Neuronal stem cell (in vitro differentiated cells): Measurements from ENCODE around the gene U2AF1L4.

Source experiments
- DNase-seq: peaks from one replicate; pipeline ENCODE4 v3.0.0-alpha.2; 2013; ENCODE audit warnings: low spot score
- H2AFZ ChIP-seq: one replicate; pipeline ENCODE4 v1.6.1; 2013; ENCODE audit warnings: mild to moderate bottlenecking, low read length, inconsistent platforms
- H2AK5ac ChIP-seq: 2 replicates; pipeline ENCODE4 v1.6.1; 2013; ENCODE audit warnings: low read depth, mild to moderate bottlenecking, inconsistent platforms, low read length, moderate library complexity, mixed read lengths
- H2BK120ac ChIP-seq: 2 replicates; pipeline ENCODE4 v1.6.1; 2013; ENCODE audit warnings: low read depth, mild to moderate bottlenecking, inconsistent platforms, low read length, moderate library complexity, mixed read lengths
- H2BK12ac ChIP-seq: one replicate; pipeline ENCODE4 v1.6.1; 2013; ENCODE audit warnings: low read length, inconsistent platforms
- H2BK15ac ChIP-seq: 2 replicates; pipeline ENCODE4 v1.6.1; 2013; ENCODE audit warnings: mild to moderate bottlenecking, low read length, inconsistent platforms, mixed read lengths
- H2BK5ac ChIP-seq: one replicate; pipeline ENCODE4 v1.6.1; 2013; ENCODE audit warnings: inconsistent platforms, mild to moderate bottlenecking, low read length, moderate library complexity
- H3K14ac ChIP-seq: one replicate; pipeline ENCODE4 v1.6.1; 2013; ENCODE audit warnings: low read length, inconsistent platforms
- H3K18ac ChIP-seq: 2 replicates; pipeline ENCODE4 v1.6.1; 2013; ENCODE audit warnings: low read length, inconsistent platforms
- H3K23ac ChIP-seq: 2 replicates; pipeline ENCODE4 v1.6.1; 2013; ENCODE audit warnings: low read depth, mild to moderate bottlenecking, mixed read lengths, low read length, inconsistent platforms; ENCODE audit not compliant: poor library complexity
- H3K27ac ChIP-seq: replicated peaks from 3 replicates; pipeline ENCODE4 v1.5.1; 2013; ENCODE audit warnings: low read length, inconsistent platforms
- H3K27me3 ChIP-seq, 3 experiments: 2 replicates each; pipeline ENCODE4 v1.6.1; 2013; ENCODE audit warnings: low read length in 3 of 3, mild to moderate bottlenecking in 2 of 3, inconsistent platforms in 1 of 3, low read depth in 1 of 3, mixed read lengths in 1 of 3, moderate library complexity in 1 of 3; ENCODE audit not compliant: control insufficient read depth in 3 of 3, insufficient read depth in 3 of 3
- H3K36me3 ChIP-seq, 2 donors: replicated peaks in 1 of 2; 2 replicates each; pipeline ENCODE4 v1.6.1; 2013; ENCODE audit warnings: low read length in 2 of 2; ENCODE audit not compliant: control insufficient read depth in 2 of 2, insufficient read depth in 2 of 2
- H3K4ac ChIP-seq: 2 replicates; pipeline ENCODE4 v1.6.1; 2013; ENCODE audit warnings: inconsistent platforms, mild to moderate bottlenecking, low read length, moderate library complexity
- H3K4me1 ChIP-seq, 2 donors: 1 replicate in 1 of 2; 2 replicates in 1 of 2; pipeline ENCODE4 v1.6.1; 2013; ENCODE audit warnings: low read length in 2 of 2, low read depth in 1 of 2; ENCODE audit not compliant: control insufficient read depth in 2 of 2, insufficient read depth in 1 of 2
- H3K4me2 ChIP-seq: one replicate; pipeline ENCODE4 v1.6.1; 2013; ENCODE audit warnings: mild to moderate bottlenecking, low read length, inconsistent platforms; ENCODE audit not compliant: insufficient read depth, poor library complexity, severe bottlenecking
- H3K4me3 ChIP-seq, 2 donors: 2 replicates each; pipeline ENCODE4 v1.5.1; 2013; ENCODE audit warnings: low read length in 2 of 2, mild to moderate bottlenecking in 2 of 2, inconsistent platforms in 1 of 2, moderate library complexity in 1 of 2
- H3K79me1 ChIP-seq: one replicate; pipeline ENCODE4 v1.6.1; 2013; ENCODE audit warnings: low read depth, mild to moderate bottlenecking, inconsistent platforms, low read length, moderate library complexity
- H3K9ac ChIP-seq: one replicate; pipeline ENCODE4 v1.6.1; 2013; ENCODE audit warnings: mild to moderate bottlenecking, low read depth, low read length, inconsistent platforms; ENCODE audit not compliant: poor library complexity
- H3K9me3 ChIP-seq, 2 donors: replicated peaks in 1 of 2; 2 replicates each; pipeline versions ENCODE3 to v1.6.1; 2013; ENCODE audit warnings: low read length in 2 of 2, mild to moderate bottlenecking in 2 of 2, inconsistent platforms in 1 of 2, low read depth in 1 of 2, mixed read lengths in 1 of 2, moderate library complexity in 1 of 2; ENCODE audit not compliant: control insufficient read depth in 2 of 2, insufficient read depth in 1 of 2
- H4K8ac ChIP-seq: one replicate; pipeline ENCODE4 v1.6.1; 2013; ENCODE audit warnings: low read depth, mild to moderate bottlenecking, inconsistent platforms, low read length, moderate library complexity
- H4K91ac ChIP-seq: one replicate; pipeline ENCODE4 v1.6.1; 2013; ENCODE audit warnings: low read length, low read depth, mild to moderate bottlenecking, inconsistent platforms; ENCODE audit not compliant: poor library complexity
- WGBS, 2 donors: extraction: QIAGEN DNeasy Blood & Tissue Kit; methylation state at CpG; one replicate each; pipeline ENCODE4 v1.1.7; 2013; ENCODE audit warnings: missing lambda C conversion rate in 2 of 2, mixed read lengths in 1 of 2; ENCODE audit not compliant: insufficient read length in 2 of 2, insufficient replicate concordance in 1 of 2; ENCODE audit errors: extremely low coverage in 2 of 2; 5-methylcytosine and 5-hydroxymethylcytosine counted together

U2AF1L4 gene

DNA sequence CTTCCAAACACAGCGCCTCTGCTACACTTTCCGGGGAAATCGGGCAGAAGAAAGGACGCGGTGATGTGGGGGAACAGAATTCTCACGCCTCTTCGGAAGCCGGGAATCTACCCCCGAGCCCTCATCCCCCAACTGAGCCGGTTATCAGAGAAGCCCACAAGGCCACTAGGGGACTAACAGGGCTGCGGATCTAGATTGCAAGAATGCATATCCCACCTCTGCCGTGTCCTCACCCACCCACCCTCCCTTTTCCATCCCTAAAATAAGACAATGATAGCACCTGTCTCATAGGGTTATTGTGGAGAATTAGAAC is 4.1 kb downstream of the U2AF1L4 start:
- Histone ChIP-seq H2BK120ac (no peak overlapping the region), H2AFZ (peak overlapping the region; percentile 92), H3K9me3 (no peaks in the 10 kb centered on the region), H3K18ac (peak overlapping the region; percentile 87), H2AK5ac (no peak overlapping the region), H3K27me3 (no peaks in the 10 kb centered on the region), H3K4me3 (peak overlapping the region; percentile 63 to 79), H3K4me1 (peaks cover 8 to 9% of the 10 kb centered on the region in 2 donors), H3K4ac (no peak overlapping the region), H2BK5ac (peak overlapping the region; percentile 84), H3K79me1 (peaks cover 8% of the 10 kb centered on the region), H4K8ac (no peak overlapping the region), H2BK12ac (no peak overlapping the region), H3K27ac (peak overlapping the region; percentile 98), H2BK15ac (no peak overlapping the region), H3K9ac (peak overlapping the region; percentile 64), H4K91ac (no peak overlapping the region), H3K14ac (no peak overlapping the region), H3K36me3 (peaks cover 30 to 43% of the 10 kb centered on the region in 2 donors), H3K4me2 (peak overlapping the region; percentile 92), H3K23ac (peak overlapping the region; percentile 51)
- no peak for DNase-seq
- WGBS, 2 donors, result no CpG with 5 or more reads among the region's 12 CpGs

- Histone ChIP-seq H3K14ac (no peak overlapping the region), H3K27me3 (no peaks in the 10 kb centered on the region), H3K27ac (peak overlapping the region; percentile 98), H2AK5ac (peak overlapping the region; percentile 70), H3K4me1 (peaks cover 5 to 9% of the 10 kb centered on the region in 2 donors), H2BK5ac (peak overlapping the region; percentile 84), H2AFZ (peak overlapping the region; percentile 92), H3K4me3 (peak overlapping the region; percentile 63 to 92), H3K9me3 (no peaks in the 10 kb centered on the region), H3K18ac (peak overlapping the region; percentile 87), H2BK120ac (no peak overlapping the region), H4K8ac (no peak overlapping the region), H3K79me1 (peaks cover 8% of the 10 kb centered on the region), H3K4me2 (peak overlapping the region; percentile 92), H3K9ac (peak overlapping the region; percentile 93), H4K91ac (no peak overlapping the region), H3K23ac (peak overlapping the region; percentile 96), H2BK12ac (no peak overlapping the region), H3K4ac (no peak overlapping the region), H2BK15ac (peak overlapping the region; percentile 49), H3K36me3 (peaks cover 32 to 48% of the 10 kb centered on the region in 2 donors)
- whole genome bisulfite sequencing, 2 donors, result no CpG with 5 or more reads among the region's 63 CpGs
- DNase-seq, result peak; percentile 98
Measured at GRCh38 chr19:35740423-35741202, 4.6 kb downstream of the U2AF1L4 start.

- H3K9ac ChIP-seq, result peak overlapping the region; percentile 93
- no peak overlapping the region for H3K14ac ChIP-seq
- H3K4me1 ChIP-seq, result peaks cover 5 to 9% of the 10 kb centered on the region in 2 donors
- H3K36me3 ChIP-seq, result peaks cover 36 to 54% of the 10 kb centered on the region in 2 donors
- H3K23ac ChIP-seq, result peak overlapping the region; percentile 96
- H2BK12ac ChIP-seq, result no peak overlapping the region
- no peak overlapping the region for H3K4ac ChIP-seq
- H3K79me1 ChIP-seq, result peaks cover 8% of the 10 kb centered on the region
- H2BK5ac ChIP-seq, result peak overlapping the region; percentile 75
- peak overlapping the region; percentile 83 for H3K4me2 ChIP-seq
- no peak overlapping the region for H4K8ac ChIP-seq
- peak overlapping the region; percentile 63 to 92 for H3K4me3 ChIP-seq
- peak overlapping the region; percentile 69 for H3K27ac ChIP-seq
- H4K91ac ChIP-seq, result no peak overlapping the region
- H2BK15ac ChIP-seq, result peak overlapping the region; percentile 49
- DNase-seq, result no peak
- H3K27me3 ChIP-seq, result no peaks in the 10 kb centered on the region
- no CpG with 5 or more reads among the region's 16 CpGs for WGBS, 2 donors
- H2AFZ ChIP-seq, result peak overlapping the region; percentile 91
- no peak overlapping the region for H2BK120ac ChIP-seq
- peak overlapping the region; percentile 70 for H2AK5ac ChIP-seq
- H3K18ac ChIP-seq, result peak overlapping the region; percentile 80
- no peaks in the 10 kb centered on the region for H3K9me3 ChIP-seq
Measured at GRCh38 chr19:35740108-35740422, 5.2 kb downstream of the U2AF1L4 start.

DNA sequence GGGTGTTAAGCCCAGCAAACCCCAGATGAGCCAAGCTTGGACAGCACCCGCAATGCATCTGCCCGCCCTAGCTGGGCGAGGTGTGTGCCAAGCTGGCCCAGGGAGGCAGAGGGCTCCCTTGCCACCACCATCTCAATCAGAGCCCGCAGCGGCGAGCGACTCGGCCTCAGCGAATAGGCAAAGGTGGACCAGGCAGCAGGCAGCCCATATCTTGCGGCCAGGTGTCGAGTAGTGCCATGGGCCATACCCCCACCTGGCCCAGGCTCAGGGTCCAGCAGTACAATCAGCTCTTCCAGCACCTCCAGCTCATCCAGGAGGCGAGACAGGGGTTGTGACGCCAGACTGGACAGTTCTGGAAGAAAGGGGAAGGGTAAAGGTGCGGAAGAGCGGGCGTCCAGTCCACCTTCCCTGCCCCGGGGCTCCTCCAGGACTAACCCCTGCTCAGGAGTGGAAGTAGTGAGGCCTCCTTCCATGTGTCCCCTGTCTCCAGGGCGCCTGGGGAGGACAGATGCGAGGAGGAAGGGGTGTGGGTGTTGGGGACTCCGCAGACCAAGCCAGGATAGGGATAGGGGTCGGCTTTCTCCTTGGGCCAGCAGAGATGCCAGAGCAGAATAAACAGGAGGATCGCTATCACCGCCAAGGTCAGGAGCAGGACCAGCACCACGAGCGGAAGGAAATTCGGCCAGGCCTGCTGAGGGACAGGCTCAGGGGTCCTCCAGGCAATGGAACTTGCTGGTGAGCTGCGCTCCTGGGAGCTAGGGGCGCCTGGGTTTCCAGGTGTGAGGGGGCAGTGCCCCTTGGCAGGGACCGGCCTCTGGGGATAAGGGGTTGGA is 5.7 kb downstream of the U2AF1L4 start:
- H3K4me2 ChIP-seq, result peak overlapping the region; percentile 83
- H2AK5ac ChIP-seq, result peak overlapping the region; percentile 70
- H2AFZ ChIP-seq, result no peak overlapping the region
- peaks cover 5 to 8% of the 10 kb centered on the region in 2 donors for H3K4me1 ChIP-seq
- H3K9me3 ChIP-seq, result no peaks in the 10 kb centered on the region
- H2BK5ac ChIP-seq, result no peak overlapping the region
- H4K91ac ChIP-seq, result no peak overlapping the region
- H3K4me3 ChIP-seq, result peak overlapping the region; percentile 63 to 92
- H2BK120ac ChIP-seq, result no peak overlapping the region
- H3K14ac ChIP-seq, result peak overlapping the region; percentile 56
- H3K9ac ChIP-seq, result peak overlapping the region; percentile 24
- peaks cover 39 to 59% of the 10 kb centered on the region in 2 donors for H3K36me3 ChIP-seq
- no peak for DNase-seq
- no peaks in the 10 kb centered on the region for H3K27me3 ChIP-seq
- WGBS, 2 donors, result no CpG with 5 or more reads among the region's 29 CpGs
- no peak overlapping the region for H3K18ac ChIP-seq
- no peak overlapping the region for H3K4ac ChIP-seq
- peaks cover 8% of the 10 kb centered on the region for H3K79me1 ChIP-seq
- H3K27ac ChIP-seq, result no peak overlapping the region
- H2BK12ac ChIP-seq, result no peak overlapping the region
- H4K8ac ChIP-seq, result peak overlapping the region; percentile 43
- peak overlapping the region; percentile 49 for H2BK15ac ChIP-seq
- H3K23ac ChIP-seq, result peak overlapping the region; percentile 89
